Measurements from ENCODE around the gene CHMP4B.

The CHMP4B gene

DNA sequence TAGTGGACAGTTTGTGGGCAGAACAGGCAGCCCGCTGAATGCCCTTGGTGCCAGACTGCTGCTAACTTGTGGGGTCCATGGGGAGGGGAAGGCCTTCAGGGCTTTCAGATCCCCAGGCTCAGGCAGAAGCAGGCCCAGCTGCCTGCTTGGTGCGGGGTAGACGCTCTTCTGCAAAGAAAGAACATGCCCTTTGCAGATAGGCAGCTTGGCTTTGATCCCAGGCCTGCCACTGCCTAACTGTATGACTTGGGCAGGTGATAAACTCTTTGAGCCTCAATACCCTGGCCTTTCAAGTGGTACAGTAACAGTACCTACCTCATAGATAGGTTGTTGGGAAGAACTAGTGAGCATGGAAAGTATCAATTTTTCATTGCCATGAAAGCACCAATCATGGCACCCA, 28.4 kb downstream of the CHMP4B start:
- no peaks in the 10 kb centered on the region for H3K27me3 ChIP-seq (ENCODE audit: insufficient read depth, low read length)
- no peaks in the 10 kb centered on the region for H3K4me1 ChIP-seq (ENCODE audit: control insufficient read depth, insufficient read depth, low read length, unreplicated experiment)
- H2AFZ ChIP-seq (ENCODE audit: low read length, unreplicated experiment), result no peak overlapping the region
- H3K79me2 ChIP-seq (ENCODE audit: control insufficient read depth, insufficient read depth, low read length, unreplicated experiment), result peaks cover 97% of the 10 kb centered on the region
- H3K4me3 ChIP-seq (ENCODE audit: low read depth, low read length), result no peak overlapping the region
- H3K27ac ChIP-seq (ENCODE audit: low read depth, low read length), result no peak overlapping the region
- H3K36me3 ChIP-seq (ENCODE audit: insufficient read depth, low read length), result no peaks in the 10 kb centered on the region

GRCh38 chr20:33840160-33840559, 29.0 kb downstream of the CHMP4B start:
- no peak overlapping the region for H3K4me3 ChIP-seq (ENCODE audit: low read depth, low read length)
- no peak overlapping the region for H2AFZ ChIP-seq (ENCODE audit: low read length, unreplicated experiment)
- no peaks in the 10 kb centered on the region for H3K27me3 ChIP-seq (ENCODE audit: insufficient read depth, low read length)
- peaks cover 92% of the 10 kb centered on the region for H3K79me2 ChIP-seq (ENCODE audit: control insufficient read depth, insufficient read depth, low read length, unreplicated experiment)
- no peaks in the 10 kb centered on the region for H3K36me3 ChIP-seq (ENCODE audit: insufficient read depth, low read length)
- no peak overlapping the region for H3K27ac ChIP-seq (ENCODE audit: low read depth, low read length)
- H3K4me1 ChIP-seq (ENCODE audit: control insufficient read depth, insufficient read depth, low read length, unreplicated experiment), result no peaks in the 10 kb centered on the region

- H3K79me2 ChIP-seq (ENCODE audit: control insufficient read depth, insufficient read depth, low read length, unreplicated experiment), result peaks cover 90% of the 10 kb centered on the region
- no peaks in the 10 kb centered on the region for H3K4me1 ChIP-seq (ENCODE audit: control insufficient read depth, insufficient read depth, low read length, unreplicated experiment)
- H3K4me3 ChIP-seq (ENCODE audit: low read depth, low read length), result no peak overlapping the region
- H3K27me3 ChIP-seq (ENCODE audit: insufficient read depth, low read length), result no peaks in the 10 kb centered on the region
- no peak overlapping the region for H2AFZ ChIP-seq (ENCODE audit: low read length, unreplicated experiment)
- H3K36me3 ChIP-seq (ENCODE audit: insufficient read depth, low read length), result no peaks in the 10 kb centered on the region
- H3K27ac ChIP-seq (ENCODE audit: low read depth, low read length), result no peak overlapping the region
Measured at GRCh38 chr20:33840759-33841435, 29.7 kb downstream of the CHMP4B start.

DNA sequence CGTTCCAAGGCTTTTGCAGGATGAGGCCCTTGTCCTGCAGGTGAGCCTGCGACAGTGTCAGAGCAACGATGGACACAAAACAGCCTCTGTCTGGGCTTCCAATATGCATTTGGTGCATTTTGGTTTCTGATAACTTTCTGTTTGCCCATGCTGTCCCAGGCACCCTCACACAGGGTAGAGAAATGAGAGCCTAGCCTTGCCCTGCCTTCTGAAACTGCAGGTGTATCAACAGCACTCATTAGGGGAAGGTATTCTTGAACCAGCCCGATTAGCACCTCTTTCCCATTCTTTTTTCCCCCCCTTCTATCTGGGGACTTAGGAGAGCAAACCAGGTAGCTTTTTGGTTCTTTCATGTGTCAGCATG, 30.3 kb downstream of the CHMP4B start:
- no peaks in the 10 kb centered on the region for H3K27me3 ChIP-seq (ENCODE audit: insufficient read depth, low read length)
- H3K27ac ChIP-seq (ENCODE audit: low read depth, low read length), result no peak overlapping the region
- no peak overlapping the region for H2AFZ ChIP-seq (ENCODE audit: low read length, unreplicated experiment)
- no peaks in the 10 kb centered on the region for H3K4me1 ChIP-seq (ENCODE audit: control insufficient read depth, insufficient read depth, low read length, unreplicated experiment)
- H3K36me3 ChIP-seq (ENCODE audit: insufficient read depth, low read length), result no peaks in the 10 kb centered on the region
- no peak overlapping the region for H3K4me3 ChIP-seq (ENCODE audit: low read depth, low read length)
- H3K79me2 ChIP-seq (ENCODE audit: control insufficient read depth, insufficient read depth, low read length, unreplicated experiment), result peaks cover 90% of the 10 kb centered on the region

- H2AFZ ChIP-seq (ENCODE audit: low read length, unreplicated experiment), result no peak overlapping the region
- H3K4me3 ChIP-seq (ENCODE audit: low read depth, low read length), result no peak overlapping the region
- no peaks in the 10 kb centered on the region for H3K27me3 ChIP-seq (ENCODE audit: insufficient read depth, low read length)
- H3K27ac ChIP-seq (ENCODE audit: low read depth, low read length), result no peak overlapping the region
- peaks cover 90% of the 10 kb centered on the region for H3K79me2 ChIP-seq (ENCODE audit: control insufficient read depth, insufficient read depth, low read length, unreplicated experiment)
- no peaks in the 10 kb centered on the region for H3K36me3 ChIP-seq (ENCODE audit: insufficient read depth, low read length)
- no peaks in the 10 kb centered on the region for H3K4me1 ChIP-seq (ENCODE audit: control insufficient read depth, insufficient read depth, low read length, unreplicated experiment)
Measured at GRCh38 chr20:33842346-33842745, 31.2 kb downstream of the CHMP4B start.

GRCh38 chr20:33843050-33843449, 31.9 kb downstream of the CHMP4B start:
- Histone ChIP-seq H3K36me3 (ENCODE audit: insufficient read depth, low read length) (no peaks in the 10 kb centered on the region), H3K4me1 (ENCODE audit: control insufficient read depth, insufficient read depth, low read length, unreplicated experiment) (no peaks in the 10 kb centered on the region), H3K27ac (ENCODE audit: low read depth, low read length) (no peak overlapping the region), H3K27me3 (ENCODE audit: insufficient read depth, low read length) (no peaks in the 10 kb centered on the region), H3K4me3 (ENCODE audit: low read depth, low read length) (no peak overlapping the region), H3K79me2 (ENCODE audit: control insufficient read depth, insufficient read depth, low read length, unreplicated experiment) (peaks cover 87% of the 10 kb centered on the region), H2AFZ (ENCODE audit: low read length, unreplicated experiment) (no peak overlapping the region)

DNA sequence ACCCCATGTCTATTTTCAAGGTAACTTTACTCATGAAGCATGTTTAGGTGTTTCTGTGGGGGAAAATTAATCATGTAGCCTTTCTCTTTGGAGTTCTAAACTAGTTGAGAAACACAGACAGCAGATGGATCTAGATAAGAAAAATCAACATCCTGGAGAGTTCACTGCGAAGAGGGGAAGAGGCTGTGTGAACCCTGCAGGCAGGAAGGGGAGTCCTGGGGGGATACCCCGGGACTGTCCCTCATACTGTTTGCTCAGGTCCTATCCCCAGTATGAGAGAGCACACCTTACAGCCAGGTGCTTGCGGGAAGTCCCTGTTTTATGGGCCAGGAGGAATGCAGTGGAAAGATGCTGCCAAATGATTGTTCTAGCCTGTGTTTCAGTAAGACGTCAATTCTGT, 32.7 kb downstream of the CHMP4B start:
- Histone ChIP-seq H3K27ac (ENCODE audit: low read depth, low read length) (no peak overlapping the region), H3K36me3 (ENCODE audit: insufficient read depth, low read length) (no peaks in the 10 kb centered on the region), H3K79me2 (ENCODE audit: control insufficient read depth, insufficient read depth, low read length, unreplicated experiment) (peaks cover 83% of the 10 kb centered on the region), H3K4me3 (ENCODE audit: low read depth, low read length) (no peak overlapping the region), H3K27me3 (ENCODE audit: insufficient read depth, low read length) (no peaks in the 10 kb centered on the region), H2AFZ (ENCODE audit: low read length, unreplicated experiment) (no peak overlapping the region), H3K4me1 (ENCODE audit: control insufficient read depth, insufficient read depth, low read length, unreplicated experiment) (no peaks in the 10 kb centered on the region)

- Histone ChIP-seq H3K4me3 (ENCODE audit: low read depth, low read length) (no peak overlapping the region), H3K36me3 (ENCODE audit: insufficient read depth, low read length) (no peaks in the 10 kb centered on the region; the same call in 1 of the 2 replicates), H3K27ac (ENCODE audit: low read depth, low read length) (no peak overlapping the region), H2AFZ (ENCODE audit: low read length, unreplicated experiment) (no peak overlapping the region), H3K27me3 (ENCODE audit: insufficient read depth, low read length) (no peaks in the 10 kb centered on the region), H3K79me2 (ENCODE audit: control insufficient read depth, insufficient read depth, low read length, unreplicated experiment) (peaks cover 64% of the 10 kb centered on the region), H3K4me1 (ENCODE audit: control insufficient read depth, insufficient read depth, low read length, unreplicated experiment) (no peaks in the 10 kb centered on the region)
Measured at GRCh38 chr20:33846291-33846935, 35.3 kb downstream of the CHMP4B start.

DNA sequence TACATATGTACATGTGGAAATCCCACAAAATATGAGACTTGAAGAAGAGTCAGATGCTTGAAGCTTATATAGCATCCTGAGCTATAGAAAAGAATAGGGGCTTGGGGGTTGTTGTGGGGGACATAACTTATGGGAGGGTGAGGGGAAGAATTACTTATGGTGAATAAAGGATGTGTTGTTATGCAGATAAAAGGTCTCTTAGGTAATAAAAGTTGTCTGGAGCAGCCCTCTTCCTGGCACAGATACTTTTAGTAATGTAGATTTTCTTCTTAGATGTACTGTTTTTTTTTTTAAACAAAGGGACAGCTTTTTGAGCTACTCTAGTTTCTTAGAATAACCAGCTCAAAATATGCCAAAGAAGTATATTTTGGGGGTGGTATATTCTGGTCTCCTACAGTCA, 35.9 kb downstream of the CHMP4B start:
- H3K4me3 ChIP-seq (ENCODE audit: low read depth, low read length), result no peak overlapping the region
- peaks cover 58% of the 10 kb centered on the region for H3K79me2 ChIP-seq (ENCODE audit: control insufficient read depth, insufficient read depth, low read length, unreplicated experiment)
- no peaks in the 10 kb centered on the region for H3K27me3 ChIP-seq (ENCODE audit: insufficient read depth, low read length)
- no peaks in the 10 kb centered on the region; the same call in 1 of the 2 replicates for H3K36me3 ChIP-seq (ENCODE audit: insufficient read depth, low read length)
- no peak overlapping the region for H2AFZ ChIP-seq (ENCODE audit: low read length, unreplicated experiment)
- H3K4me1 ChIP-seq (ENCODE audit: control insufficient read depth, insufficient read depth, low read length, unreplicated experiment), result no peaks in the 10 kb centered on the region
- no peak overlapping the region for H3K27ac ChIP-seq (ENCODE audit: low read depth, low read length)

GRCh38 chr20:33848391-33848790, 37.2 kb downstream of the CHMP4B start:
- no peak overlapping the region for H3K4me3 ChIP-seq (ENCODE audit: low read depth, low read length)
- no peak overlapping the region for H3K27ac ChIP-seq (ENCODE audit: low read depth, low read length)
- no peaks in the 10 kb centered on the region for H3K27me3 ChIP-seq (ENCODE audit: insufficient read depth, low read length)
- H3K4me1 ChIP-seq (ENCODE audit: control insufficient read depth, insufficient read depth, low read length, unreplicated experiment), result no peaks in the 10 kb centered on the region
- H2AFZ ChIP-seq (ENCODE audit: low read length, unreplicated experiment), result no peak overlapping the region
- H3K36me3 ChIP-seq (ENCODE audit: insufficient read depth, low read length), result no peaks in the 10 kb centered on the region; the same call in 1 of the 2 replicates
- peaks cover 44% of the 10 kb centered on the region for H3K79me2 ChIP-seq (ENCODE audit: control insufficient read depth, insufficient read depth, low read length, unreplicated experiment)

GRCh38 chr20:33850159-33850558, 39.0 kb downstream of the CHMP4B start:
- Histone ChIP-seq H3K27ac (ENCODE audit: low read depth, low read length) (no peak overlapping the region), H2AFZ (ENCODE audit: low read length, unreplicated experiment) (no peak overlapping the region), H3K4me3 (ENCODE audit: low read depth, low read length) (no peak overlapping the region), H3K27me3 (ENCODE audit: insufficient read depth, low read length) (no peaks in the 10 kb centered on the region), H3K4me1 (ENCODE audit: control insufficient read depth, insufficient read depth, low read length, unreplicated experiment) (no peaks in the 10 kb centered on the region), H3K36me3 (ENCODE audit: insufficient read depth, low read length) (peaks cover 4% of the 10 kb centered on the region), H3K79me2 (ENCODE audit: control insufficient read depth, insufficient read depth, low read length, unreplicated experiment) (peaks cover 33% of the 10 kb centered on the region)

All from ACC112 (cell line).